ENCODE data around the gene GDF11.

GDF11 gene

GRCh38 chr12:55699471-55700055, 43.4 kb upstream of the GDF11 start:
- Mint-ChIP-seq H3K36me3 (ENCODE audit: low read depth) (no peaks in the 10 kb centered on the region), H3K4me1 (peaks cover 30% of the 10 kb centered on the region), H3K9me3 (no peaks in the 10 kb centered on the region), H3K4me3 (no peak overlapping the region), H3K27ac (peak overlapping the region in 1 of 3 experiments; percentile 3), H3K27me3 (ENCODE audit: low read depth) (peaks cover 3% of the 10 kb centered on the region)
- TF ChIP-seq, protein P1, sequence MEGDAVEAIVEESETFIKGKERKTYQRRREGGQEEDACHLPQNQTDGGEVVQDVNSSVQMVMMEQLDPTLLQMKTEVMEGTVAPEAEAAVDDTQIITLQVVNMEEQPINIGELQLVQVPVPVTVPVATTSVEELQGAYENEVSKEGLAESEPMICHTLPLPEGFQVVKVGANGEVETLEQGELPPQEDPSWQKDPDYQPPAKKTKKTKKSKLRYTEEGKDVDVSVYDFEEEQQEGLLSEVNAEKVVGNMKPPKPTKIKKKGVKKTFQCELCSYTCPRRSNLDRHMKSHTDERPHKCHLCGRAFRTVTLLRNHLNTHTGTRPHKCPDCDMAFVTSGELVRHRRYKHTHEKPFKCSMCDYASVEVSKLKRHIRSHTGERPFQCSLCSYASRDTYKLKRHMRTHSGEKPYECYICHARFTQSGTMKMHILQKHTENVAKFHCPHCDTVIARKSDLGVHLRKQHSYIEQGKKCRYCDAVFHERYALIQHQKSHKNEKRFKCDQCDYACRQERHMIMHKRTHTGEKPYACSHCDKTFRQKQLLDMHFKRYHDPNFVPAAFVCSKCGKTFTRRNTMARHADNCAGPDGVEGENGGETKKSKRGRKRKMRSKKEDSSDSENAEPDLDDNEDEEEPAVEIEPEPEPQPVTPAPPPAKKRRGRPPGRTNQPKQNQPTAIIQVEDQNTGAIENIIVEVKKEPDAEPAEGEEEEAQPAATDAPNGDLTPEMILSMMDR (IDR thresholded peaks at IDR 0.05; ENCODE audit: unreplicated experiment in 3 of 3), result no peak

DNA sequence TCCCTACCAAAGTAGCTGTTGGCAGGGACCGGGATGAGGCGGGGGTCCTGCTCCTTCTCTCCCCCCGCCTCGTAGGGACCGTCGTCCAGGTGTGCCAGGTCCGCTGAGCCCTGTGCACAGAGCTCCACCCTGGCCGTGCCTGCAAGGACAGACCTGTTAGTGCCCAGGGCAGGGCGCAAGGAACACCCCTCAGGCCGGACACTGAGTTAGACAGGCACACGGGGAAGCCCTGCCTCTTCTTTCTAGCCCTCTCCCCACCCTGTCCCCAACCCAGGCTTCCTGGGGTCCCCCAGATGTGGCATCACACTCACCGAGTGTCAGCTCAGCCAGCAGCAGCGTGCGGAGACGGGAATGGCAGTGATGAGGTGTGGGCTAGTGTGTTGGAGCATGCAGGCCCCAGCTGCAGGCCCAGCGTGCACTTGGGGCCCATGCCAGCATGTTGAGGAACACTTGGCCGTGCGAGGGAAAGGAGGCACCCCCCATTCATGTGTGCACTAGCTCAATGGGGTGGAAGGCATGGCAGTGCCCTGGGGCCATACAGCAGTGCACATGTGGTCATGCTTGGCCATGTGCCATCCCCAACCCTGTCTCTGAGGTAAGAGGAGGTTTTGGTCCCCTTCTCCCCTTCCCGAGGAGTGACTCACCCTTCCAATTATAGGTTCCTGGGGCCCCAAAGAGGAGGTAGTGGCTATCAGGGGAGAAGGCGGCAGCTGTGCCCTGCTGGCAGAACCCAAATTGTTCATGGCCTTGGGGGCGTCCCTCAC, 42.5 kb upstream of the GDF11 start:
- no peak overlapping the region for H3K27ac Mint-ChIP-seq
- no peak overlapping the region for H3K4me3 Mint-ChIP-seq
- no peaks in the 10 kb centered on the region for H3K36me3 Mint-ChIP-seq (ENCODE audit: low read depth)
- no peaks in the 10 kb centered on the region for H3K9me3 Mint-ChIP-seq
- peaks cover 39% of the 10 kb centered on the region for H3K4me1 Mint-ChIP-seq
- H3K27me3 Mint-ChIP-seq (ENCODE audit: low read depth), result peaks cover 3% of the 10 kb centered on the region
- TF ChIP-seq, protein P1 (IDR thresholded peaks at IDR 0.05; ENCODE audit: unreplicated experiment in 3 of 3), result no peak

DNA sequence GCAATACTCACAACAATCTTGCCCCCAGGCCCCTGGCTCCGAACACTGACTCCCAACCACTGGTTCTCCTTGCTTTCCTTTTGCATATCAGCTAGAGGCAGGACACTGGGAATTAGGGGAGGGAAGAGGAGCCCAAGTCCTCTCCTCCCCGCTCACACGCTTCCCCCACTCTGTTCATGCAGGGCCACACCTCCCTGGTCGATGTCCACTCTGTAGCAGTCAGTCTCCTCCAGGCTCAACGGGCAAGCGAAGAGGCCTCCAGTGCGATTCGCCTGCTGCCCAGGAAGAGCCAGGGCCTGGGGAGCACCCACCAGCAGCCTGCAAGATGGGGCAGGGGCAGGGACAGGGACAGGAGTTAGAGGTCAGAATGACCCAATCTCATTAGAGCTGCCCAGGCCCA, 40.1 kb upstream of the GDF11 start:
- Mint-ChIP-seq H3K27me3 (ENCODE audit: low read depth) (peaks cover 12% of the 10 kb centered on the region), H3K4me3 (peak overlapping the region in 1 of 3 experiments; percentile 90), H3K4me1 (peaks cover 58% of the 10 kb centered on the region), H3K36me3 (ENCODE audit: low read depth) (no peaks in the 10 kb centered on the region), H3K9me3 (no peaks in the 10 kb centered on the region), H3K27ac (peak overlapping the region in 2 of 3 experiments; percentile 86 to 89)
- TF ChIP-seq, protein P1 (IDR thresholded peaks at IDR 0.05; ENCODE audit: unreplicated experiment in 3 of 3), result no peak

- H3K27me3 Mint-ChIP-seq (ENCODE audit: low read depth), result peaks cover 16% of the 10 kb centered on the region
- no peaks in the 10 kb centered on the region for H3K9me3 Mint-ChIP-seq
- H3K4me1 Mint-ChIP-seq, result peaks cover 63% of the 10 kb centered on the region
- H3K36me3 Mint-ChIP-seq (ENCODE audit: low read depth), result no peaks in the 10 kb centered on the region
- TF ChIP-seq, protein P1 (IDR thresholded peaks at IDR 0.05; ENCODE audit: unreplicated experiment in 3 of 3), result no peak
- H3K27ac Mint-ChIP-seq, result peak overlapping the region in 2 of 3 experiments; percentile 86 to 89
- H3K4me3 Mint-ChIP-seq, result peak overlapping the region in 2 of 3 experiments; percentile 33 to 90
Measured at GRCh38 chr12:55703288-55703687, 39.6 kb upstream of the GDF11 start.

- Mint-ChIP-seq H3K4me1 (peaks cover 71% of the 10 kb centered on the region), H3K4me3 (peak overlapping the region in 2 of 3 experiments; percentile 68 to 90), H3K36me3 (ENCODE audit: low read depth) (no peaks in the 10 kb centered on the region), H3K9me3 (no peaks in the 10 kb centered on the region), H3K27ac (peak overlapping the region in 2 of 3 experiments; percentile 86 to 89), H3K27me3 (ENCODE audit: low read depth) (peaks cover 24% of the 10 kb centered on the region)
- TF ChIP-seq, protein P1 (IDR thresholded peaks at IDR 0.05; ENCODE audit: unreplicated experiment in 3 of 3), result no peak
Measured at GRCh38 chr12:55703901-55704761, 38.8 kb upstream of the GDF11 start.

Data from nephron (organoid).